IMR-90 (cell line): ENCODE data around the gene MRTFB. TPM values are rescaled to one million over a fixed set of nuclear protein-coding genes. Genes with fewer than 3 reads are reported as not detected.

Experiments
- ATAC-seq: fragments of 200-7000 bp; cut with Tn5 transposase; 2 replicates; pipeline ENCODE4 v1.9.1; 2020; ENCODE audit warnings: low read depth, mild to moderate bottlenecking, moderate library complexity
- BruUV-seq: library from RNA; stranded (reverse); fragments of 400-500 nt; replicated peaks from 2 replicates; lab custom pipeline; 2021; lab: Mats Ljungman, UMichigan
- CTCF ChIA-PET: fragments of 300-600 bp; formaldehyde crosslinking; extraction: SDS; loops from one replicate; lab custom pipeline; 2021; ENCODE audit warnings: antibody characterized with exemption; lab: Yijun Ruan, JAX
- POLR2A ChIA-PET: fragments of 300-600 bp; sonication (Branson Sonifier 250); formaldehyde crosslinking; loops from one replicate; lab custom pipeline; 2022; ENCODE audit warnings: antibody characterized with exemption; ENCODE audit not compliant: unreplicated experiment; lab: Charles Lee
- DNase-seq: peaks from one replicate; pipeline ENCODE4 v3.0.0; 2013
- H2AFZ ChIP-seq: replicated peaks from 2 replicates; pipeline ENCODE3; 2013; ENCODE audit warnings: low read length, mild to moderate bottlenecking; ENCODE audit not compliant: poor library complexity
- H2AK5ac ChIP-seq: 2 replicates; pipeline ENCODE4 v1.6.1; 2013; ENCODE audit warnings: low read depth, low read length, inconsistent platforms
- H2AK9ac ChIP-seq: replicated peaks from 2 replicates; pipeline ENCODE3; 2013; ENCODE audit warnings: mild to moderate bottlenecking, low read depth, low read length, moderate library complexity; ENCODE audit not compliant: poor library complexity
- H2BK120ac ChIP-seq: 2 replicates; pipeline ENCODE4 v1.6.1; 2013; ENCODE audit warnings: low read depth, low read length, inconsistent platforms
- H2BK15ac ChIP-seq: 3 replicates; pipeline ENCODE4 v1.6.1; 2013; ENCODE audit warnings: low read depth, low read length, inconsistent platforms
- H2BK20ac ChIP-seq: 2 replicates; pipeline ENCODE4 v1.6.1; 2013; ENCODE audit warnings: low read depth, mild to moderate bottlenecking, inconsistent platforms, low read length, moderate library complexity
- H2BK5ac ChIP-seq: 2 replicates; pipeline ENCODE4 v1.6.1; 2013; ENCODE audit warnings: mild to moderate bottlenecking, low read depth, low read length, inconsistent platforms; ENCODE audit not compliant: poor library complexity, severe bottlenecking
- H3K14ac ChIP-seq: replicated peaks from 2 replicates; pipeline ENCODE4 v1.6.1; 2013; ENCODE audit warnings: low read depth, low read length, inconsistent platforms
- H3K18ac ChIP-seq: 2 replicates; pipeline ENCODE4 v1.6.1; 2013; ENCODE audit warnings: low read depth, low read length, control low read depth
- H3K23ac ChIP-seq: 2 replicates; pipeline ENCODE4 v1.6.1; 2013; ENCODE audit warnings: low read depth, low read length, inconsistent platforms
- H3K27ac ChIP-seq: 2 replicates; pipeline ENCODE4 v1.5.1; 2013; ENCODE audit warnings: mild to moderate bottlenecking, control low read depth, low read length; ENCODE audit not compliant: insufficient read depth
- H3K27me3 ChIP-seq: 2 replicates; pipeline ENCODE4 v1.6.1; 2013; ENCODE audit warnings: low read length; ENCODE audit not compliant: control insufficient read depth, insufficient read depth
- H3K36me3 ChIP-seq: 2 replicates; pipeline ENCODE4 v1.6.1; 2013; ENCODE audit warnings: low read length, mixed read lengths; ENCODE audit not compliant: control insufficient read depth, insufficient read depth
- H3K4ac ChIP-seq: 2 replicates; pipeline ENCODE4 v1.6.1; 2013; ENCODE audit warnings: low read depth, low read length, inconsistent platforms
- H3K4me1 ChIP-seq: 2 replicates; pipeline ENCODE4 v1.6.1; 2013; ENCODE audit warnings: low read length, mixed read lengths; ENCODE audit not compliant: control insufficient read depth, insufficient read depth
- H3K4me2 ChIP-seq: 2 replicates; pipeline ENCODE4 v1.6.1; 2013; ENCODE audit warnings: low read depth, mild to moderate bottlenecking, control low read depth, low read length, moderate library complexity
- H3K4me3 ChIP-seq: 2 replicates; pipeline ENCODE4 v1.5.1; 2013; ENCODE audit warnings: low read depth, mild to moderate bottlenecking, control low read depth, low read length, moderate library complexity; ENCODE audit not compliant: insufficient read depth
- H3K56ac ChIP-seq: 2 replicates; pipeline ENCODE4 v1.6.1; 2013; ENCODE audit warnings: low read length, inconsistent platforms; ENCODE audit not compliant: insufficient read depth; ENCODE audit errors: extremely low read depth
- H3K79me1 ChIP-seq, 2 experiments: 2 replicates each; pipeline ENCODE4 v1.6.1; 2013; ENCODE audit warnings: low read length in 2 of 2, inconsistent platforms in 1 of 2, low read depth in 1 of 2
- H3K9ac ChIP-seq: 2 replicates; pipeline ENCODE4 v1.6.1; 2013; ENCODE audit warnings: low read depth, low read length, control low read depth
- H3K9me1 ChIP-seq: 2 replicates; pipeline ENCODE4 v1.6.1; 2013; ENCODE audit warnings: low read length, inconsistent platforms; ENCODE audit not compliant: insufficient read depth
- H3K9me3 ChIP-seq: 2 replicates; pipeline ENCODE4 v1.6.1; 2013; ENCODE audit warnings: low read length; ENCODE audit not compliant: control insufficient read depth, insufficient read depth
- H4K20me1 ChIP-seq: 2 replicates; pipeline ENCODE4 v1.6.1; 2013; ENCODE audit warnings: low read length, inconsistent platforms; ENCODE audit not compliant: insufficient read depth
- H4K5ac ChIP-seq: 2 replicates; pipeline ENCODE4 v1.6.1; 2013; ENCODE audit warnings: mild to moderate bottlenecking, low read depth, low read length, control low read depth
- H4K8ac ChIP-seq, 2 experiments: 2 replicates each; pipeline ENCODE4 v1.6.1; 2013; ENCODE audit warnings: low read depth in 2 of 2, low read length in 2 of 2, control low read depth in 1 of 2, inconsistent platforms in 1 of 2
- H4K91ac ChIP-seq: 2 replicates; pipeline ENCODE4 v1.6.1; 2013; ENCODE audit warnings: low read depth, low read length, inconsistent platforms; ENCODE audit not compliant: insufficient read depth
- BHLHE40 ChIP-seq: fragments of 150-350 bp; IDR thresholded peaks from 2 replicates; pipeline ENCODE4 v1.6.1; 2016; ENCODE audit warnings: mild to moderate bottlenecking, low read depth, low read length
- FOS ChIP-seq: fragments of 150-350 bp; IDR thresholded peaks from 2 replicates; pipeline ENCODE4 v1.6.1; 2016; ENCODE audit warnings: low read depth, low read length
- MAFK ChIP-seq: IDR thresholded peaks from 2 replicates; pipeline ENCODE4 v1.6.1; 2012; ENCODE audit warnings: low read depth, low read length, improper control_type of control experiment
- NFE2L2 ChIP-seq: fragments of 150-350 bp; IDR thresholded peaks from 2 replicates; pipeline ENCODE4 v1.6.1; 2016; ENCODE audit warnings: low read depth, mild to moderate bottlenecking, low read length
- RAD21 ChIP-seq: IDR thresholded peaks from 2 replicates; pipeline ENCODE4 v1.6.1; 2012; ENCODE audit warnings: low read length, improper control_type of control experiment
- RCOR1 ChIP-seq: IDR thresholded peaks from 2 replicates; pipeline ENCODE4 v1.6.1; 2012; ENCODE audit warnings: mild to moderate bottlenecking, low read length, improper control_type of control experiment; ENCODE audit not compliant: insufficient replicate concordance
- WGBS, 2 experiments: methylation state at CpG; one replicate each; pipeline versions ENCODE4 v1.1.5 to v1.1.7; 2013; ENCODE audit warnings: missing lambda C conversion rate in 2 of 2; ENCODE audit not compliant: insufficient read length in 1 of 2; ENCODE audit errors: extremely low coverage in 2 of 2; 5-methylcytosine and 5-hydroxymethylcytosine counted together
- dilution Hi-C: fragments of 300-500 bp; cut with HindIII; formaldehyde crosslinking; loops from one replicate; pipeline ENCODE4 v1.14.3; 2018; ENCODE audit warnings: low sequenced_read_pairs; ENCODE audit not compliant: unreplicated experiment
- in situ Hi-C: fragments of 300-500 bp; cut with MboI; formaldehyde crosslinking; loops from 3 replicates; pipeline ENCODE4 v1.14.3; 2019; ENCODE audit warnings: low sequenced_read_pairs, inconsistent platforms, mixed read lengths
- intact Hi-C: fragments of 100-400 bp; cut with micrococcal nuclease; formaldehyde crosslinking; loops from 2 replicates; pipeline ENCODE4 v1.10.0; 2022
- polyA plus RNA-seq, 3 experiments: library from polyadenylated mRNA; depleted of rRNA; stranded (reverse); fragments of >200 nt; gene quantifications; 2 replicates each; pipeline ENCODE4 v1.2.3, GENCODE V29; 2012; ENCODE audit warnings: low replicate concordance in 1 of 3
- total RNA-seq: library from RNA; depleted of rRNA; stranded (reverse); fragments of >200 nt; gene quantifications from 2 replicates; pipeline ENCODE4 v1.2.3, GENCODE V29; 2012

MRTFB gene
- total and polyA plus RNA-seq, 2 of the 4 experiments (the other 2 are of a cell fraction): 4.4 to 5.4 TPM

GRCh38 chr16:14056970-14057369 lies 14.1 kb upstream of the MRTFB start:
- Histone ChIP-seq H3K4ac (no peak overlapping the region), H4K20me1 (no peaks in the 10 kb centered on the region), H3K9ac (no peak overlapping the region), H3K9me1 (no peaks in the 10 kb centered on the region), H3K79me1 (no peaks in the 10 kb centered on the region), H2AFZ (no peak overlapping the region), H2AK9ac (no peak overlapping the region), H3K4me2 (no peak overlapping the region), H2BK15ac (no peak overlapping the region), H2BK120ac (no peak overlapping the region), H2AK5ac (no peak overlapping the region), H2BK20ac (no peak overlapping the region), H3K23ac (no peak overlapping the region), H3K27me3 (peaks cover 3% of the 10 kb centered on the region), H3K36me3 (no peaks in the 10 kb centered on the region), H3K18ac (no peak overlapping the region), H3K27ac (no peak overlapping the region), H3K14ac (no peak overlapping the region), H4K8ac (no peak overlapping the region), H4K91ac (no peak overlapping the region), H2BK5ac (no peak overlapping the region), H4K5ac (no peak overlapping the region), H3K9me3 (peaks cover 4% of the 10 kb centered on the region), H3K56ac (no peak overlapping the region), H3K4me3 (no peak overlapping the region), H3K4me1 (no peaks in the 10 kb centered on the region)
- WGBS, 2 experiments: 44% methylated on average over 1 of the region's 5 CpGs; no CpG with 5 or more reads in 1 of the 2 experiments
- intact Hi-C loops: no loop called here
- DNase-seq (no peak), ATAC-seq (no peak; the same call in 1 of the 2 replicates)
- ChIA-PET CTCF (no interaction called here), POLR2A (no interaction called here)
- BruUV-seq: no TSS peak
- dilution Hi-C loops: no loop called here
- in situ Hi-C loops: no loop called here
- no peak for TF ChIP-seq NFE2L2
- TF ChIP-seq RAD21: no peak
- no peak for TF ChIP-seq MAFK
- no peak for TF ChIP-seq BHLHE40
- no peak for TF ChIP-seq FOS
- TF ChIP-seq RCOR1: no peak
